LNCaP clone FGC (cell line): ENCODE data around the gene C16orf74.

ENCODE experiments used
- DNase-seq: peaks from one replicate; pipeline ENCODE4 v3.0.0-alpha.2; 2011; ENCODE audit warnings: low read depth
- H3K4me3 ChIP-seq: 2 replicates; pipeline ENCODE4 v1.5.1; 2011; ENCODE audit warnings: mild to moderate bottlenecking, low read depth, low read length, control low read depth
- TF ChIP-seq, protein P1 (sequence below): IDR thresholded peaks from 2 replicates; pipeline ENCODE4 v1.5.1; 2012; ENCODE audit warnings: mild to moderate bottlenecking; ENCODE audit not compliant: control insufficient read depth, insufficient read depth; ENCODE audit errors: extremely low read depth

The C16orf74 gene

DNA sequence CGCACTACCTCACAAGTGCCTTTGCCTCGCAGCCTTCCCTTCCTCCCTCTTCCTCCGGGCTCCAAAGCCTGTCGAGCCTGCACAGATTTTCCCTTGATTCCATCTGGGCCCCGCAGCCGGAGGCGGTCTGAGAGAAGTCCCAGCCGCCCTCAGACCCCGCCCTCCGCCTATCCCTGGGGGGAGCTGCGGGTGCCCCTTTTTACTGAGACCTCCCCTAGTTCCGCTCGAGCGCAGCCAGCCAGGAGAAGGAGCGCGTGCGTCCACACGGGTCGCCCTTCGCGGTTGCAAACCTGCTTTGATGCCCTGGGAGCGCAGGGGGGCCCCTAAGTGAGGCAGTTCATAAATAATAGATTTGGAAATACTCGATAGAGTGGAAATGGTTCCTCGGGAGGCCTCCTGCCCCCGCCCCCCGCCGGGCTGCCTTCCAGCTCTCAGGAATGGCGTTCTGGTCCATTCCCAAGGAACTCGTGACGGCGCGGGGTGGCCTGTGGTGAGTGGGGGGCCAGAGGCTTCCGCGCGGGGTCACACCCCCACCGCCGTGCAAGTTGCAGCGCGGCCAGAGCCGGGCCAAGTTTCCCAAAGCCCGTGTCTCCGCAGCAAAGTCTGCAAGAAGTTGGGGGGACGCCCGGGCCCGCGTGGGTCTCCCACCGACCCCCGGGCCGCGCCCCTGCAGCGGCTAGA is 610 bp downstream of the C16orf74 start:
- H3K4me3 ChIP-seq = peak overlapping the region; percentile 51
- no peak for DNase-seq
- TF ChIP-seq, protein P1, sequence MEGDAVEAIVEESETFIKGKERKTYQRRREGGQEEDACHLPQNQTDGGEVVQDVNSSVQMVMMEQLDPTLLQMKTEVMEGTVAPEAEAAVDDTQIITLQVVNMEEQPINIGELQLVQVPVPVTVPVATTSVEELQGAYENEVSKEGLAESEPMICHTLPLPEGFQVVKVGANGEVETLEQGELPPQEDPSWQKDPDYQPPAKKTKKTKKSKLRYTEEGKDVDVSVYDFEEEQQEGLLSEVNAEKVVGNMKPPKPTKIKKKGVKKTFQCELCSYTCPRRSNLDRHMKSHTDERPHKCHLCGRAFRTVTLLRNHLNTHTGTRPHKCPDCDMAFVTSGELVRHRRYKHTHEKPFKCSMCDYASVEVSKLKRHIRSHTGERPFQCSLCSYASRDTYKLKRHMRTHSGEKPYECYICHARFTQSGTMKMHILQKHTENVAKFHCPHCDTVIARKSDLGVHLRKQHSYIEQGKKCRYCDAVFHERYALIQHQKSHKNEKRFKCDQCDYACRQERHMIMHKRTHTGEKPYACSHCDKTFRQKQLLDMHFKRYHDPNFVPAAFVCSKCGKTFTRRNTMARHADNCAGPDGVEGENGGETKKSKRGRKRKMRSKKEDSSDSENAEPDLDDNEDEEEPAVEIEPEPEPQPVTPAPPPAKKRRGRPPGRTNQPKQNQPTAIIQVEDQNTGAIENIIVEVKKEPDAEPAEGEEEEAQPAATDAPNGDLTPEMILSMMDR = no peak

DNA sequence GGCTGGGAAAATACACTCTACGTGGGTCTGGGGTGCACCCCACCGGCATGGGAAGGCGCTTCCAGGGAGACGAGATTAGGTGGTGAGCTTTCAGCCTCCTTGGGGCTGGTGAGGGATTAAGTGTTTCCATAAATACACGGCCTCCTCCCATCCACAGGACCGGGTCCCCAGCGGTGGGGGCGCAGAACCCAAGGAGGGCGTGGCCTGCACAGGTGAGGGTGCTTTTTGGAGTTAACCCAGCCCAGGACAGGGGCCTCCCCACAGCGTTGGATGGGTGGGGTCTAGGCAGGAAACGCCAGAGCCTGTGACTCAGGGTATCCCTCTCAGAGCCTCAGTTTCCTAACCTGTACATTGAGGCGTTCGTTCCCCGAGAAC is 1.1 kb downstream of the C16orf74 start:
- H3K4me3 ChIP-seq = no peak overlapping the region
- TF ChIP-seq, protein P1 = no peak
- no peak for DNase-seq

DNA sequence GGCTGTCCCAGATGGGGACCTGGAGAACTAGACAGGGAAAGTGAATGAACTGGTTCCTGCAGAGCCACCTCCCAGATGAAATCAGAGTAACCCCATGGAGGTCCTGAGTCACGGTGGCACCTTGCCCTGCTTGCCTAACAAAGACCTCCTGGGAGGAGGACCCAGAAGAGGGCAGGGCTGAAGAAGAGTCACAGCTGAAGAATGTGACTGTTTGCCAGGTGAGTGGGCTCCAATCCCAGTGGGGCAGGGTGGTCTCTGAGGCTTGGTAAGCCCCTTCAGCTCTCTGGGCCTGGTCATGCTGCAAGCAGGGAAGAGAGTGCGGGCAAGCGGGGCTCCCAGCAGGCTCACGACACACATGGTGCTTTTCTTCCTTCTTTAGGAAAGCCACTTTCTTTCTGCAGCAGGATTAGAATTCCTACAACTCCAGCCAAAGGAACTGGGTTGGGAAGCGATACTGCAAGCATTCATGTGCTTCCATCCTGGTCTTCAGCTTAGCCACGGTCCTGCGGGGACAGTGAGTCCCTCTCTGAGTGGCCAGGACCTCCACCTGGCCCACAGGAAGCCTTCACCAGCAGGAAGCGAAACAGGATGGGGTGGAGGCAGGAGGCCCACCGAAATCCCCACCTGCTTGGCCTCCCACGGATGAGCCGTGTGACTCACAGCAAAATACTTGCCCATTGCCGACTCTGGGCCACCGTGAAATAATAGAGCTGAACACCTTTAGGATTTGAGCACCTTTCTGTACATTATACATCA is 4.3 kb downstream of the C16orf74 start:
- no peak for DNase-seq
- TF ChIP-seq, protein P1 = no peak
- H3K4me3 ChIP-seq = no peak overlapping the region

DNA sequence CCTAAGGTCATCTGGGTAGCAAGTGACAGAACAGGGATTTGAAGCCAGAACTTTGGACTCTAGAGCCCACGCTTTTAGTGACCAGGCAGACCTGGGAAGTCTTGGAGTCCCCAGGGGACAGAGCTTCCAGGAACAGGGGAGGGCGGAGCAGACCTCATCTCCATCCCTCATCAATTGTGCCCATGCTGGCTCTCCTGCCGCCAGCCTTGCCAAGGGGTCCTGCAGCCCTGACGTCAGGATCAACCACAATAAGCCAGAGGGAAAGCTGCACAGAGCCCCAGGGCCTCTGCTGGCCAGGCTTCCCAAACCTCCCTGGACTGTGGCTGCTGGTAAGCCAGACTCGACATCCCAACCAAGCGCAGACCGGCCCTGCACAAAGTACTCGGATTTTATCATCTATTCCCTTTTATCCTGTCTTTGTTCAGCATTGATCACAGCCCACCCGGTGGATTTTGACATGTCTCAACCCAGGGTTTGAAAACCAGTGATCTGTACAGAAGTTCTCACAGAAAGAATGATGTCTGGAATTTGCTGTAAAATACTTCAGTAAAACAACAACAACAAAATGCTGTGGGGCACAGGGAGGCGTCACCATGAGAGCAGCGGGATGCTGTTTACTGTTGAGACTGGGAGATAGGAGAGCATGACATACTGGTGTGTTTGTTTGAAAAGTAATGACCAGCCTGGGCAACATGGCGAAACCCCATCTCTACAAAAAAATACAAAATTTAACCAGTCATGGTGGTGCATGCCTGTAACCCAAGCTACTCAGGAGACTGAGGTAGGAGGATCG is 11.8 kb downstream of the C16orf74 start:
- TF ChIP-seq, protein P1 = no peak
- DNase-seq = no peak
- no peak overlapping the region for H3K4me3 ChIP-seq

DNA sequence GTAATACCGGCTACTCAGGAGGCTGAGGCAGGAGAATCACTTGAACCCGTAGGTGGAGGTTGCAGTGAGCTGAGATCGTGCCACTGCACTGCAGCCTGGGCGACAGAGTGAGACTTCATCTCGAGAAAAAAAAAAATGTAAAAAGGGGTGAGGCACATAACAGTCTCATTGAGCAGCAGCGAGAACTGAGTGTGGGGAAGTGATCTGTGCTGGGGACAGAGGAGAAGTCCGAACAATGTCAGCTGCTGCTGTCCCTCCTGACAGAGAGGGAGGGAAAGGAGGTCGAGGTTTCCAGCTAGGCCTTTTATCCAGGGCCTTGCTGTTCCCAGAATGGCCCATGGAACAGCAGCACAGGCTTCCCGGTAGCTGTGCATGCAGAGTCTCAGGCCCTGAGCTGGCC is 14.0 kb downstream of the C16orf74 start:
- DNase-seq = no peak
- TF ChIP-seq, protein P1 = no peak
- no peak overlapping the region for H3K4me3 ChIP-seq

DNA sequence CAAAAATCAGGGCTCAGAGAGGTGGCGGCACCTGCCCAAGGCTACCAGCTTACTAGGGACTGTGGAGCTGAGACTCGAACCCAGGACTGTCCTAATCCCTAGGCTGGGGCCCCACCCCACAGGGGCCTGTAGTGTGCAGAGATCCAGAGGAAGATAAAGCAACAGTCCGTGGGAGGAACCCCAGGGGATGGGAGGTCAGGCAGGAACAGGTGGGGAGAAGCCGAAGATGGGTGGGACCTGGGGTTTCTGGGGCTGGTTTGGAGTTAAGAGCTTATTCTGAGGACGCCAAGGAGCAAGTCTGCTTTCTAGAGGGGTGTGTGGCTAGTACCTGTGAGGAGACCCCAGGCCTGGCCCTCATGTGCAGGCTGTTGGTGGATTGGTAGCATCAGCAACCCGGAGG is 14.9 kb downstream of the C16orf74 start:
- H3K4me3 ChIP-seq = no peak overlapping the region
- TF ChIP-seq, protein P1 = no peak
- no peak for DNase-seq
